Measurements from ENCODE around the gene PRKCA.
"Not testable (repeated sequence)": the region's sequence is repeated elsewhere in the genome, so short reads cannot be mapped to it uniquely, and the experiment has no call there.

Gene PRKCA

DNA sequence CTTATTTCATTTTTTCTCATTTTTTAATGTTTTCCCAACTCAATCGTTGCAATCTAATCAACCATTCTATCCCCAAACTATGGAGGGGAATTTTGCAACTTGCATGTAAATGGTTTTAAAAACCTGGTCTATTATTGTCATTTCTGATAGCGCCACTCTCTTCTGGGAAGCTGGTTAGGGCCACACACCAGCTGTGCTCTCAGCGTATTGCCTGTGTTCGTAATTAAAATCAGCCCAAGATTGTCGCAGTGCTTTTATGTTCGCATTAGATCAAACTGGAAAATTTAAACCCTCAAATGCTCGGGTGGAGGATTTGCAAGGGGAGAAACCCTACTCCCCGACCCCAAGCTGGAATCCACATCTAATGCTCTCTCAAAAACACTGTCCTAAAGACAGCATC lies 409.0 kb downstream of the PRKCA start:
- no peak for ATAC-seq
- TF ChIP-seq, protein P1, sequence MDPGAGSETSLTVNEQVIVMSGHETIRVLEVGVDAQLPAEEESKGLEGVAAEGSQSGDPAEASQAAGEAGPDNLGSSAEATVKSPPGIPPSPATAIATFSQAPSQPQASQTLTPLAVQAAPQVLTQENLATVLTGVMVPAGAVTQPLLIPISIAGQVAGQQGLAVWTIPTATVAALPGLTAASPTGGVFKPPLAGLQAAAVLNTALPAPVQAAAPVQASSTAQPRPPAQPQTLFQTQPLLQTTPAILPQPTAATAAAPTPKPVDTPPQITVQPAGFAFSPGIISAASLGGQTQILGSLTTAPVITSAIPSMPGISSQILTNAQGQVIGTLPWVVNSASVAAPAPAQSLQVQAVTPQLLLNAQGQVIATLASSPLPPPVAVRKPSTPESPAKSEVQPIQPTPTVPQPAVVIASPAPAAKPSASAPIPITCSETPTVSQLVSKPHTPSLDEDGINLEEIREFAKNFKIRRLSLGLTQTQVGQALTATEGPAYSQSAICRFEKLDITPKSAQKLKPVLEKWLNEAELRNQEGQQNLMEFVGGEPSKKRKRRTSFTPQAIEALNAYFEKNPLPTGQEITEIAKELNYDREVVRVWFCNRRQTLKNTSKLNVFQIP (CRISPR knock-in tag; IDR thresholded peaks at IDR 0.05; ENCODE audit: borderline replicate concordance, low read depth), result no peak
- TF ChIP-seq PPARA (CRISPR knock-in tag; IDR thresholded peaks at IDR 0.05; ENCODE audit: borderline replicate concordance) (no peak), ISL1 (CRISPR knock-in tag; IDR thresholded peaks at IDR 0.05) (no peak), ARNTL (CRISPR knock-in tag; IDR thresholded peaks at IDR 0.05; ENCODE audit: borderline replicate concordance, low read depth) (no peak), BACH2 (CRISPR knock-in tag; IDR thresholded peaks at IDR 0.05; ENCODE audit: borderline replicate concordance) (no peak)

DNA sequence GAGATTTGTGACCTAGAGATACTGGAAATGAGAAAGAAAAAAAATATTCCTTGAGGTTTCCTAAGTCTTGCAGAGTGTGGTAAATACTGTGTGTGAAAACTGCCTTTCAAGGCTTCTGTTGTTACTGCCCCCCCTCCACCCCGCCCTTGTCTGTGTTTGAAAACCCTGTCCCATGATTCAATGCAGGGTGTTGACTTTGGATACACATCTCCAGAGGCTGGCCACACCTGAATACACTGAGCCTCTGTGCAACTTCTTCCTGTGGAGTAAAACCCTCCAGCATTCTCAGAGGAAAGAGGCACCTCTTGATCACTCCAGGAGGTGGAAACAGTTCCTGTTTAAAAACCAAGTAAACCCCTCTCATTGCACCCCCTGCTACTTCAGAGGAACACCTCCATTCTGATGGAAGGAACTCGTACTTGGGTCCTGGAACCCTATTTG lies 409.5 kb downstream of the PRKCA start:
- TF ChIP-seq CSDC2 (CRISPR knock-in tag; IDR thresholded peaks at IDR 0.05), result no peak
- TF ChIP-seq ARNTL (CRISPR knock-in tag; IDR thresholded peaks at IDR 0.05; ENCODE audit: borderline replicate concordance, low read depth), result no peak
- TF ChIP-seq BACH2 (CRISPR knock-in tag; IDR thresholded peaks at IDR 0.05; ENCODE audit: borderline replicate concordance), result no peak
- no peak for TF ChIP-seq ZNF8 (CRISPR knock-in tag; IDR thresholded peaks at IDR 0.05)
- no peak for ATAC-seq

DNA sequence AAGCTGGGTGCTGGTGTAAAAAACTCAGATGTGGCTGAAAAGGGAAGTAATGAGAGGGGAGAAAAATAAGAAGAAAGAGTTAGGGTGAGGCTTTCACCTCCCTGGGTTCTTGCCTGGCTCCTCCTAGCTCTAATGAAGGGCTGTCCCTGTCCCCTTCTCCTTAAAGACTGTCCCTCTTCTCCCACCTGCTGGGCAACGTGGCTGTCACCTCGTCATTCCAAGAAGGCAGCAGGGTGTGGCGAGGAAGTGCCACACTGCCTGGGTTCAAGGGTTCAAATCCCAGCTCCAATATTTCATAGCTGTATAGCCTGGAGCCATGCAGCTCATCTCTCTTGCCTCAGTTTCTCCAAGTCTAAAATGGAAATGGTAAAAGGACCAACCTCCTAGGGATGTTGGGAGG lies 410.0 kb downstream of the PRKCA start:
- no peak for ATAC-seq
- no peak for TF ChIP-seq ZFP30 (CRISPR knock-in tag; IDR thresholded peaks at IDR 0.05)
- TF ChIP-seq ZNF70 (CRISPR knock-in tag; IDR thresholded peaks at IDR 0.05), result no peak
- no peak for TF ChIP-seq OSR1 (CRISPR knock-in tag; IDR thresholded peaks at IDR 0.05)
- no peak for TF ChIP-seq SNAI2 (CRISPR knock-in tag; IDR thresholded peaks at IDR 0.05)

DNA sequence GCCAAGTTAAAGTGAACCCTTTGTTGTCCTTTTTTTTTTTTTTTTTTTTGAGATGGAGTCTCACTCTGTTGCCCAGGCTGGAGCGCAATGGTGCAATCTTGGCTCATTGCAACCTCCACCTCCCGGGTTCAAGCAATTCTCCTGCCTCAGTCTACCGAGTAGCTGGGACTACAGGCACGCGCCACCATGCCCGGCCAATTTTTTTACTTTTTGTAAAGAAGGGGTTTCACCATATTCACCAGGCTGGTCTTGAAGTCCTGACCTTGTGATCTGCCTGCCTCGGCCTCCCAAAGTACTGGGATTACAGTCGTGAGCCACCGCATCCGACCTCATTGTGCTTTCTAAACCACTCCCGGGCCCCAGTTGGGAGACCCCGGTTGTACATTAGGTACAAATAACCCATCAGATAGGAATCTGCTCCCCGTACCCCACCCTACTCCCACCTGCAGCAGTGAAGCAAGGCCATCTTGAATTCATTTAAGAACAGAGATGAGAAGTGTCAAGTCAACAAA lies 410.7 kb downstream of the PRKCA start:
- not testable (repeated sequence) for ATAC-seq

DNA sequence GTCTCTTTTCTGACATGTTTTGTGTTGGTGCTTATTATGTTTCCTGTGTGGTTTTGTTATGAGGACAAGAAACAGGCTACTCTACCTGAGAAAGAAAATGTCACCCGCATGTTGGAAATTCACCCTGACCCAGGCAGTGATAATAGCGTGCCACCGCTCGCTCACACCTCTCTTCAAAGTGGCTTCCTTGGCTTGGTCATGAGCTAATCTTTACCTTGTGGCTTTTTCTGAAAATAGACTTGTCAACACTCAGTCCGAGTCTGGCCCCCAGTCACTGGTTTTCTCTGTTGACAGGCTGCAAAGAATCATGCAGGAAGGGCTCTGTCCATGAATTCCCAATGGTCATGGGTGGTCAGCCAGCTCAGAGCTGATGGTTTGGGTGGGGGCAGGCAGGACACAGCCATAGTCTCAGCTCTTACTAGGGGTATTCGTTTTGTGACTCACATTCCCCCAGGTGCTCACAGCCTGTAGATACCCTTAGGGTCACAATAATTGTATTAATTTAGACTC lies 411.2 kb downstream of the PRKCA start:
- no peak for TF ChIP-seq ZC3H10 (CRISPR knock-in tag; IDR thresholded peaks at IDR 0.05)
- no peak for TF ChIP-seq ZNF565 (CRISPR knock-in tag; conservative IDR thresholded peaks at IDR 0.05; ENCODE audit: low read depth)
- TF ChIP-seq ARNTL (CRISPR knock-in tag; IDR thresholded peaks at IDR 0.05; ENCODE audit: borderline replicate concordance, low read depth), result no peak
- TF ChIP-seq, protein P1 (CRISPR knock-in tag; IDR thresholded peaks at IDR 0.05; ENCODE audit: borderline replicate concordance, low read depth), result no peak
- TF ChIP-seq OSR1 (CRISPR knock-in tag; IDR thresholded peaks at IDR 0.05), result no peak
- TF ChIP-seq GLIS3 (CRISPR knock-in tag; IDR thresholded peaks at IDR 0.05), result no peak
- no peak for TF ChIP-seq ZNF8 (CRISPR knock-in tag; IDR thresholded peaks at IDR 0.05)
- TF ChIP-seq ZFP30 (CRISPR knock-in tag; IDR thresholded peaks at IDR 0.05), result no peak
- TF ChIP-seq ISL1 (CRISPR knock-in tag; IDR thresholded peaks at IDR 0.05), result no peak
- TF ChIP-seq, protein P2, sequence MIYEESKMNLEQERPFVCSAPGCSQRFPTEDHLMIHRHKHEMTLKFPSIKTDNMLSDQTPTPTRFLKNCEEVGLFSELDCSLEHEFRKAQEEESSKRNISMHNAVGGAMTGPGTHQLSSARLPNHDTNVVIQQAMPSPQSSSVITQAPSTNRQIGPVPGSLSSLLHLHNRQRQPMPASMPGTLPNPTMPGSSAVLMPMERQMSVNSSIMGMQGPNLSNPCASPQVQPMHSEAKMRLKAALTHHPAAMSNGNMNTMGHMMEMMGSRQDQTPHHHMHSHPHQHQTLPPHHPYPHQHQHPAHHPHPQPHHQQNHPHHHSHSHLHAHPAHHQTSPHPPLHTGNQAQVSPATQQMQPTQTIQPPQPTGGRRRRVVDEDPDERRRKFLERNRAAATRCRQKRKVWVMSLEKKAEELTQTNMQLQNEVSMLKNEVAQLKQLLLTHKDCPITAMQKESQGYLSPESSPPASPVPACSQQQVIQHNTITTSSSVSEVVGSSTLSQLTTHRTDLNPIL (CRISPR knock-in tag; IDR thresholded peaks at IDR 0.05; ENCODE audit: low read depth), result no peak
- no peak for TF ChIP-seq RARB (CRISPR knock-in tag; IDR thresholded peaks at IDR 0.05)
- no peak for TF ChIP-seq TOX (CRISPR knock-in tag; IDR thresholded peaks at IDR 0.05; ENCODE audit: borderline replicate concordance)
- no peak for TF ChIP-seq ZNF70 (CRISPR knock-in tag; IDR thresholded peaks at IDR 0.05)
- no peak for TF ChIP-seq ESRRG (CRISPR knock-in tag; IDR thresholded peaks at IDR 0.05)
- TF ChIP-seq, protein P3, sequence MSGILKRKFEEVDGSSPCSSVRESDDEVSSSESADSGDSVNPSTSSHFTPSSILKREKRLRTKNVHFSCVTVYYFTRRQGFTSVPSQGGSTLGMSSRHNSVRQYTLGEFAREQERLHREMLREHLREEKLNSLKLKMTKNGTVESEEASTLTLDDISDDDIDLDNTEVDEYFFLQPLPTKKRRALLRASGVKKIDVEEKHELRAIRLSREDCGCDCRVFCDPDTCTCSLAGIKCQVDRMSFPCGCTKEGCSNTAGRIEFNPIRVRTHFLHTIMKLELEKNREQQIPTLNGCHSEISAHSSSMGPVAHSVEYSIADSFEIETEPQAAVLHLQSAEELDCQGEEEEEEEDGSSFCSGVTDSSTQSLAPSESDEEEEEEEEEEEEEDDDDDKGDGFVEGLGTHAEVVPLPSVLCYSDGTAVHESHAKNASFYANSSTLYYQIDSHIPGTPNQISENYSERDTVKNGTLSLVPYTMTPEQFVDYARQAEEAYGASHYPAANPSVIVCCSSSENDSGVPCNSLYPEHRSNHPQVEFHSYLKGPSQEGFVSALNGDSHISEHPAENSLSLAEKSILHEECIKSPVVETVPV (CRISPR knock-in tag; IDR thresholded peaks at IDR 0.05), result no peak
- TF ChIP-seq, protein P4, sequence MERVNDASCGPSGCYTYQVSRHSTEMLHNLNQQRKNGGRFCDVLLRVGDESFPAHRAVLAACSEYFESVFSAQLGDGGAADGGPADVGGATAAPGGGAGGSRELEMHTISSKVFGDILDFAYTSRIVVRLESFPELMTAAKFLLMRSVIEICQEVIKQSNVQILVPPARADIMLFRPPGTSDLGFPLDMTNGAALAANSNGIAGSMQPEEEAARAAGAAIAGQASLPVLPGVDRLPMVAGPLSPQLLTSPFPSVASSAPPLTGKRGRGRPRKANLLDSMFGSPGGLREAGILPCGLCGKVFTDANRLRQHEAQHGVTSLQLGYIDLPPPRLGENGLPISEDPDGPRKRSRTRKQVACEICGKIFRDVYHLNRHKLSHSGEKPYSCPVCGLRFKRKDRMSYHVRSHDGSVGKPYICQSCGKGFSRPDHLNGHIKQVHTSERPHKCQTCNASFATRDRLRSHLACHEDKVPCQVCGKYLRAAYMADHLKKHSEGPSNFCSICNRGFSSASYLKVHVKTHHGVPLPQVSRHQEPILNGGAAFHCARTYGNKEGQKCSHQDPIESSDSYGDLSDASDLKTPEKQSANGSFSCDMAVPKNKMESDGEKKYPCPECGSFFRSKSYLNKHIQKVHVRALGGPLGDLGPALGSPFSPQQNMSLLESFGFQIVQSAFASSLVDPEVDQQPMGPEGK (CRISPR knock-in tag; IDR thresholded peaks at IDR 0.05; ENCODE audit: borderline replicate concordance), result no peak
- no peak for TF ChIP-seq SNAI2 (CRISPR knock-in tag; IDR thresholded peaks at IDR 0.05)
- no peak for TF ChIP-seq TCF4 (CRISPR knock-in tag; IDR thresholded peaks at IDR 0.05; ENCODE audit: borderline replicate concordance)
- TF ChIP-seq, protein P5, sequence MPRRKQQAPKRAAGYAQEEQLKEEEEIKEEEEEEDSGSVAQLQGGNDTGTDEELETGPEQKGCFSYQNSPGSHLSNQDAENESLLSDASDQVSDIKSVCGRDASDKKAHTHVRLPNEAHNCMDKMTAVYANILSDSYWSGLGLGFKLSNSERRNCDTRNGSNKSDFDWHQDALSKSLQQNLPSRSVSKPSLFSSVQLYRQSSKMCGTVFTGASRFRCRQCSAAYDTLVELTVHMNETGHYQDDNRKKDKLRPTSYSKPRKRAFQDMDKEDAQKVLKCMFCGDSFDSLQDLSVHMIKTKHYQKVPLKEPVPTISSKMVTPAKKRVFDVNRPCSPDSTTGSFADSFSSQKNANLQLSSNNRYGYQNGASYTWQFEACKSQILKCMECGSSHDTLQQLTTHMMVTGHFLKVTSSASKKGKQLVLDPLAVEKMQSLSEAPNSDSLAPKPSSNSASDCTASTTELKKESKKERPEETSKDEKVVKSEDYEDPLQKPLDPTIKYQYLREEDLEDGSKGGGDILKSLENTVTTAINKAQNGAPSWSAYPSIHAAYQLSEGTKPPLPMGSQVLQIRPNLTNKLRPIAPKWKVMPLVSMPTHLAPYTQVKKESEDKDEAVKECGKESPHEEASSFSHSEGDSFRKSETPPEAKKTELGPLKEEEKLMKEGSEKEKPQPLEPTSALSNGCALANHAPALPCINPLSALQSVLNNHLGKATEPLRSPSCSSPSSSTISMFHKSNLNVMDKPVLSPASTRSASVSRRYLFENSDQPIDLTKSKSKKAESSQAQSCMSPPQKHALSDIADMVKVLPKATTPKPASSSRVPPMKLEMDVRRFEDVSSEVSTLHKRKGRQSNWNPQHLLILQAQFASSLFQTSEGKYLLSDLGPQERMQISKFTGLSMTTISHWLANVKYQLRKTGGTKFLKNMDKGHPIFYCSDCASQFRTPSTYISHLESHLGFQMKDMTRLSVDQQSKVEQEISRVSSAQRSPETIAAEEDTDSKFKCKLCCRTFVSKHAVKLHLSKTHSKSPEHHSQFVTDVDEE (CRISPR knock-in tag; IDR thresholded peaks at IDR 0.05), result no peak
- no peak for ATAC-seq
